Loucy (cell line): ENCODE measurements around the gene CAPZA2.
A peak's percentile ranks its signal among the peaks of the same experiment; 100 is the strongest.

Source experiments
- H2AFZ ChIP-seq: fragments of 200-600 bp; sonication (generic); 2 replicates; pipeline ENCODE4 v1.6.0; 2016; ENCODE audit warnings: antibody characterized with exemption, mild to moderate bottlenecking, low read length, moderate library complexity
- H3F3A ChIP-seq: fragments of 200-600 bp; 2 replicates; pipeline ENCODE4 v1.6.0; 2016; ENCODE audit warnings: antibody characterized with exemption, low read depth, mild to moderate bottlenecking
- H3K27me3 ChIP-seq: fragments of 200-600 bp; sonication (generic); 2 replicates; pipeline ENCODE4 v1.6.1; 2014; ENCODE audit warnings: low read length, mild to moderate bottlenecking; ENCODE audit not compliant: insufficient read depth, poor library complexity, severe bottlenecking
- H3K36me3 ChIP-seq: fragments of 200-600 bp; sonication (generic); 2 replicates; pipeline ENCODE4 v1.6.1; 2016; ENCODE audit warnings: low read length; ENCODE audit not compliant: insufficient read depth
- H3K4me1 ChIP-seq: fragments of 200-600 bp; sonication (generic); 2 replicates; pipeline ENCODE4 v1.5.1; 2014; ENCODE audit warnings: low read length, mild to moderate bottlenecking; ENCODE audit not compliant: insufficient read depth, poor library complexity, severe bottlenecking
- H3K4me2 ChIP-seq: fragments of 200-600 bp; sonication (generic); 2 replicates; pipeline ENCODE4 v1.6.0; 2014; ENCODE audit warnings: antibody characterized with exemption, low read length, low read depth, mild to moderate bottlenecking; ENCODE audit not compliant: poor library complexity, severe bottlenecking
- H3K4me3 ChIP-seq: fragments of 200-600 bp; sonication (generic); 2 replicates; pipeline ENCODE4 v1.5.1; 2014; ENCODE audit warnings: low read length, mild to moderate bottlenecking, mixed read lengths; ENCODE audit not compliant: poor library complexity, severe bottlenecking
- H3K79me2 ChIP-seq: fragments of 200-600 bp; sonication (generic); 2 replicates; pipeline ENCODE4 v1.6.1; 2014; ENCODE audit warnings: low read length; ENCODE audit not compliant: insufficient read depth
- H3K9ac ChIP-seq: fragments of 200-600 bp; sonication (generic); 2 replicates; pipeline ENCODE4 v1.6.0; 2014; ENCODE audit warnings: mild to moderate bottlenecking, low read depth, low read length, moderate library complexity; ENCODE audit not compliant: poor library complexity, severe bottlenecking
- H3K9me2 ChIP-seq: fragments of 200-600 bp; sonication (generic); replicated peaks from 2 replicates; pipeline ENCODE4 v1.6.1; 2016; ENCODE audit warnings: low read depth, low read length, mixed read lengths
- H3K9me3 ChIP-seq: fragments of 200-600 bp; sonication (generic); 2 replicates; pipeline ENCODE4 v1.6.1; 2014; ENCODE audit warnings: mild to moderate bottlenecking, antibody characterized with exemption, low read length, low read depth; ENCODE audit not compliant: insufficient read depth
- H4K20me1 ChIP-seq: fragments of 200-600 bp; sonication (generic); 2 replicates; pipeline ENCODE4 v1.6.0; 2014; ENCODE audit warnings: antibody characterized with exemption, low read length, mild to moderate bottlenecking; ENCODE audit not compliant: insufficient read depth, poor library complexity, severe bottlenecking
- CTCF ChIP-seq: fragments of 200-600 bp; sonication (generic); conservative IDR thresholded peaks from 2 replicates; pipeline ENCODE4 v1.5.1; 2014; ENCODE audit warnings: mild to moderate bottlenecking, antibody characterized with exemption, low read length
- EZH2phosphoT487 ChIP-seq: fragments of 200-600 bp; IDR thresholded peaks from 2 replicates; pipeline ENCODE4 v1.6.1; 2018; ENCODE audit warnings: antibody characterized with exemption, mild to moderate bottlenecking, moderate library complexity, borderline replicate concordance

Gene CAPZA2

GRCh38 chr7:116871061-116871700 is 8.8 kb downstream of the CAPZA2 start:
- Histone ChIP-seq H3K9ac (peak overlapping the region; percentile 41), H2AFZ (no peak overlapping the region), H3K79me2 (peaks cover 100% of the 10 kb centered on the region), H3K27me3 (no peaks in the 10 kb centered on the region), H3K4me2 (peak overlapping the region; percentile 75), H3K36me3 (no peaks in the 10 kb centered on the region), H3K4me1 (peaks cover 78% of the 10 kb centered on the region), H3K9me3 (no peaks in the 10 kb centered on the region), H4K20me1 (peaks cover 95% of the 10 kb centered on the region), H3K4me3 (peak overlapping the region; percentile 63), H3F3A (no peaks in the 10 kb centered on the region), H3K9me2 (no peaks in the 10 kb centered on the region)
- no peak for TF ChIP-seq CTCF
- no peak for TF ChIP-seq EZH2phosphoT487

DNA sequence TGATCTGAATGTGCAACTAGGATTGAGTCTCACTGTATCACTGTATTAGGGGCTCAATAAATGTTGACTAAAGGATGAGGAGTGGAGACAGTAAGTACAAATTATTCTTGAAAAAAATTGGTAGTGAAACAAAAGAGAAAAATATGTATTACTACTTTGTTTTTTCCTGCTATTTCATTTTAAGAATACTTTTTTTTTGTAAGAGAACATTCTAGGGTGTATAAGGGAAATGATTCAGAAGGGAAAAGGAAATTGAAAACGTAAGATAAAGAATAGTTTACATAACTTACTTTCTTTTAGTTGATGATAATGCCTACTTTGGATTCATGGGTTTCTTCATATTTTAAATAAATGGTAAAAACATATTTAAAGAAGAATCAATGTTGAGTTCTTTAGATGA is 9.6 kb downstream of the CAPZA2 start:
- H3K79me2 ChIP-seq = peaks cover 100% of the 10 kb centered on the region
- no peaks in the 10 kb centered on the region for H3K9me2 ChIP-seq
- no peaks in the 10 kb centered on the region for H3K27me3 ChIP-seq
- H4K20me1 ChIP-seq = peaks cover 95% of the 10 kb centered on the region
- TF ChIP-seq EZH2phosphoT487 (no peak), CTCF (no peak)
- H3K4me1 ChIP-seq = peaks cover 75% of the 10 kb centered on the region
- H3K4me2 ChIP-seq = peak overlapping the region; percentile 75
- peaks cover 6% of the 10 kb centered on the region; the same call in 1 of the 2 replicates for H3K36me3 ChIP-seq
- H3F3A ChIP-seq = no peaks in the 10 kb centered on the region
- peak overlapping the region; percentile 63 for H3K4me3 ChIP-seq
- no peak overlapping the region for H2AFZ ChIP-seq
- peak overlapping the region; percentile 41 for H3K9ac ChIP-seq
- H3K9me3 ChIP-seq = no peaks in the 10 kb centered on the region

GRCh38 chr7:116873619-116874018 is 11.2 kb downstream of the CAPZA2 start:
- no peaks in the 10 kb centered on the region for H3K27me3 ChIP-seq
- peak overlapping the region; percentile 17 for H3K9ac ChIP-seq
- H3K4me3 ChIP-seq = peak overlapping the region; percentile 63
- peaks cover 70% of the 10 kb centered on the region for H3K4me1 ChIP-seq
- H3F3A ChIP-seq = no peaks in the 10 kb centered on the region
- H3K9me3 ChIP-seq = no peaks in the 10 kb centered on the region
- H3K79me2 ChIP-seq = peaks cover 100% of the 10 kb centered on the region
- H2AFZ ChIP-seq = no peak overlapping the region
- H3K9me2 ChIP-seq = no peaks in the 10 kb centered on the region
- TF ChIP-seq EZH2phosphoT487 = no peak
- no peak for TF ChIP-seq CTCF
- H3K4me2 ChIP-seq = peak overlapping the region; percentile 75
- H3K36me3 ChIP-seq = peaks cover 6% of the 10 kb centered on the region; the same call in 1 of the 2 replicates
- H4K20me1 ChIP-seq = peaks cover 96% of the 10 kb centered on the region
